Choroid plexus epithelial cell (primary cell): ENCODE measurements around the gene RNF223.
"Not testable (repeated sequence)": the region's sequence is repeated elsewhere in the genome, so short reads cannot be mapped to it uniquely, and the experiment has no call there.

Experiments
- DNase-seq: peaks from one replicate; pipeline ENCODE4 v3.0.0-alpha.2; 2010; ENCODE audit warnings: low read depth
- H3K4me3 ChIP-seq: 2 replicates; pipeline ENCODE4 v1.5.1; 2011; ENCODE audit warnings: low read depth, mild to moderate bottlenecking, control low read depth, low read length, moderate library complexity
- TF ChIP-seq, protein P1 (sequence below): conservative IDR thresholded peaks from 2 replicates; pipeline ENCODE4 v1.5.1; 2011; ENCODE audit warnings: low read depth, mild to moderate bottlenecking, control low read depth, inconsistent platforms, low read length, moderate library complexity

The RNF223 gene

DNA sequence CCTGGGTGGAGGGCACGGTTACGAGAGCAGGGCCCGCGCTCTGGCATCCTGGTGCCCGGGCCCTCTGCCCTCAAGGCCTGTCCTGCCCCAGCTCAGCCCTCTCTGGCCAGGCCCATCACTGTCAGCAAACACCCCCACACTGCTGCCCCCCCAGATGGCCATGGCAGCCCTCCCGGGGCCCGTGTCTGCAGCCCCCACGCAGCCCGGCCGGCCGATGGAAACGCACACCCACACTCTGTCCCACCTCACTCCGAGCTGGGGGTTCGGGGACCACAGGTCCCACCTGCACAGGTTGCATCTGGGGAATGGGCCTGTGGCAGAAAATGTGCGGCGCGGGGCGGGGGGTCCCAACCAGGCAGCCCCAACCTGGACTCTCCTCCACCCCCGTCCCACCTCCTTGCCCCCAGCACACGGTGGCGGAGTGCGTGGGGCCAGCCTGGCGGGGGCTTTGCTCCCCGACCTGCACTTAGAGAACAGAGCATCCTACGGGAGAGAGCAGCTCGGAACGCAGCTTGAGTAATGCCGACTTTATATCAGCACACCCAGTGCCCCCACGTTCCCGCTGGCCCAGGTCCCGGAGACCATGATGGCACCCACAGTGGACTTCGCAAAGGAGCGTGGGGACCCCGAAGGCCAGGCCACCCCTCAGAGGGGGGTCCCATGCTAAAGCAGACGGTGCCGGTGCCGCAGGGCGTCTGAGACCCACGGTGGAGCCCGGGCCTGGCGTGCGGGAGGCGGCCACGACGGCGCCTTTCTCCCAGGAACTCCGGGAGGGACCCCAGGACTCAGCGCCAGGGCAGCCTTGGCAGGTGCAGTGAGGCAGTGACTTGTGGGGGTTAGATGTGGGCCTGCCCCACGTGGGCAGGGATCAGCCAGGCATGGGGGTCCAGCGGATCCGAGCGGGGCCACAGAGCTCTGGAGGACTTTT is 7.5 kb upstream of the RNF223 start:
- TF ChIP-seq, protein P1, sequence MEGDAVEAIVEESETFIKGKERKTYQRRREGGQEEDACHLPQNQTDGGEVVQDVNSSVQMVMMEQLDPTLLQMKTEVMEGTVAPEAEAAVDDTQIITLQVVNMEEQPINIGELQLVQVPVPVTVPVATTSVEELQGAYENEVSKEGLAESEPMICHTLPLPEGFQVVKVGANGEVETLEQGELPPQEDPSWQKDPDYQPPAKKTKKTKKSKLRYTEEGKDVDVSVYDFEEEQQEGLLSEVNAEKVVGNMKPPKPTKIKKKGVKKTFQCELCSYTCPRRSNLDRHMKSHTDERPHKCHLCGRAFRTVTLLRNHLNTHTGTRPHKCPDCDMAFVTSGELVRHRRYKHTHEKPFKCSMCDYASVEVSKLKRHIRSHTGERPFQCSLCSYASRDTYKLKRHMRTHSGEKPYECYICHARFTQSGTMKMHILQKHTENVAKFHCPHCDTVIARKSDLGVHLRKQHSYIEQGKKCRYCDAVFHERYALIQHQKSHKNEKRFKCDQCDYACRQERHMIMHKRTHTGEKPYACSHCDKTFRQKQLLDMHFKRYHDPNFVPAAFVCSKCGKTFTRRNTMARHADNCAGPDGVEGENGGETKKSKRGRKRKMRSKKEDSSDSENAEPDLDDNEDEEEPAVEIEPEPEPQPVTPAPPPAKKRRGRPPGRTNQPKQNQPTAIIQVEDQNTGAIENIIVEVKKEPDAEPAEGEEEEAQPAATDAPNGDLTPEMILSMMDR: no peak
- H3K4me3 ChIP-seq: no peak overlapping the region
- DNase-seq: no peak

DNA sequence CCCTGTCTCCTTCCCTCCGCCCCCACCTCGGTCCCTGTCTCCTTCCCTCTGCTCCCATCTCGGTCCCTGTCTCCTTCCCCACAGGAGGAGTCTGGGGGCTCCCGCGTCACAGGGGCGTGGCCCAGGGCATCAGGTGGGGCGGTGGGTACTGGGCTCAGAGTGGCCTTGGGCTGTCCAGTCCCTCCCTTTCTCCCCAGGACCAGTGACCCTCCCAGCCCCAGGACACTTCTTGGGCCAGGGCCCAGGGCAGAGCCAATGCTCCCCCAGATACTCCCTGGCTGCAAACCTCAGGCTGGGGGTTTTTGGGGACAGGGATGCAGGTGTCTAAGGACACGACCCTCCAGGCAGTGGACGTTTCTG is 6.8 kb upstream of the RNF223 start:
- TF ChIP-seq, protein P1: no peak
- no peak for DNase-seq
- no peak overlapping the region for H3K4me3 ChIP-seq

DNA sequence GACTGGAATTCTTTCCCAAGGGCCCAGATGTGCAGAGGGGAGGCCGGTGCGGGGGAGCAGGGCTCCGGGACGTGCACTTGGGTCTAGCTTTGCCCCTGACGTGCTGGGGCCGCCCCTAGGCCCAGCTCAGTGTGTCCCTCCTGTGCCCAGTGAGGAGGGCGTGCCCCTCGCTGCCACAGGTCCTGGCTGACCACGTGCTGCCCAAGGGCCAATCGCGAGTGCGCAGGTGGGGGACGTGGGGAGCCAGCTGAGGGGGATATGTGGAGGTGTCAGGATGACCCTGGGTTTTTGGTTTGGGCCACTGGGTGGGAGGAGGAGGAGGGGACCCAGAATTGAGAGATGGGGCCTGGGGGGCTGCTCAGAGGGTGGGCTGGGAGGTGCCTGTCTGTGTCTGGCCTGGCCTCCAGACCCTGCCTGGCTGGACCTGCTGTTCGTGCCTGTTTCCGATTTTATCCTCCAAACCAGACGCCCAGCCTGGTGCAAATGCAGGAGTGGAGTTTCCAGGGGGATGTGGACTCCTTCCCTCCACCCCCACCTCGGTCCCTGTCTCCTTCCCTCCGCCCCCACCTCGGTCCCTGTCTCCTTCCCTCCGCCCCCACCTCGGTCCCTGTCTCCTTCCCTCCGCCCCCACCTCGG is 6.1 kb upstream of the RNF223 start:
- no peak overlapping the region for H3K4me3 ChIP-seq
- peak; percentile 28 for DNase-seq
- TF ChIP-seq, protein P1: no peak

DNA sequence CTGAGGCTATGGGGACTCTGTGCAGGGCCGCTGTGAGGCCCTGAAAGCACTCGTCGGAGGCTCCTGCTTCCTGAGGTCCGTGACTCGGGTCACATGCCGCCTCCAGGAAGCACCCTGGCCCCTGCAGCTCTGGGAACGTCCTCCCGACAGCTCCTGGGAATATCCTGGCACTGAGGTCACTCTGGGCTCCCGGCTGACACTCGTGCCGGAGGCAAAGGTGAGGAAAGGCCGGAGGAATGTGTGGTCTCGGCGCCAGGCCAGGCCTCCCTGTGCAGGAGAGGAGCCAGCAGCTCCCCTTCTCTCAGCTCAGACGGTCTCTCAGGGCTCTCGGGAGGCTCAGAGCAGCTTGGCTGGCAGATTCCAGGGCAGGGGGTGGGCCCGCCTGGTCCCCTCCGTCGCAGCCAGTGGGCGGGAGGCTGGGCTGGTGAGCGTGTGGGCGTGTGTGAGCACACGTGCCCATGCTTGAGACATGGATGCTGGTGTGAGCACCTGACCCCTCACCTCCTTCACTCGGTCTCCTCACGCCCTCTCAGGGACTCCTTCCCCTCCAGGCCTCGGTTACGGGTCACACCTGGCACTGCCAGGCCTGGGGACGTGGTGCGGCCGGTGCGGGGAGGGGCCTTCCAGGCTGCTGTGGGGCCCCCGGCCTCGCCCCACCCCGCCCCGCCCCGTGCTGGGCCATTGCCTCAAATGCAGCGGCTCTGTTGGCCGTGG is 5.5 kb upstream of the RNF223 start:
- H3K4me3 ChIP-seq: peak overlapping the region; percentile 13
- DNase-seq: peak; percentile 80
- TF ChIP-seq, protein P1: no peak

DNA sequence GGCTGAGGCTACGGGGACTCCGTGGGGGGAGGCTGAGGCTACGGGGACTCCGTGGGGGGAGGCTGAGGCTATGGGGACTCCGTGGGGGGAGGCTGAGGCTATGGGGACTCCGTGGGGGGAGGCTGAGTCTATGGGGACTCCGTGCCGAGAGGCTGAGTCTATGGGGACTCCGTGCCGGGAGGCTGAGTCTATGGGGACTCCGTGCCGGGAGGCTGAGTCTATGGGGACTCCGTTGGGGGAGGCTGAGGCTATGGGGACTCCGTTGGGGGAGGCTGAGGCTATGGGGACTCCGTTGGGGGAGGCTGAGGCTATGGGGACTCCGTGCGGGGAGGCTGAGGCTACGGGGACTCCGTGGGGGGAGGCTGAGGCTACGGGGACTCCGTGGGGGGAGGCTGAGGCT is 3.3 kb upstream of the RNF223 start:
- not testable (repeated sequence) for H3K4me3 ChIP-seq, DNase-seq

DNA sequence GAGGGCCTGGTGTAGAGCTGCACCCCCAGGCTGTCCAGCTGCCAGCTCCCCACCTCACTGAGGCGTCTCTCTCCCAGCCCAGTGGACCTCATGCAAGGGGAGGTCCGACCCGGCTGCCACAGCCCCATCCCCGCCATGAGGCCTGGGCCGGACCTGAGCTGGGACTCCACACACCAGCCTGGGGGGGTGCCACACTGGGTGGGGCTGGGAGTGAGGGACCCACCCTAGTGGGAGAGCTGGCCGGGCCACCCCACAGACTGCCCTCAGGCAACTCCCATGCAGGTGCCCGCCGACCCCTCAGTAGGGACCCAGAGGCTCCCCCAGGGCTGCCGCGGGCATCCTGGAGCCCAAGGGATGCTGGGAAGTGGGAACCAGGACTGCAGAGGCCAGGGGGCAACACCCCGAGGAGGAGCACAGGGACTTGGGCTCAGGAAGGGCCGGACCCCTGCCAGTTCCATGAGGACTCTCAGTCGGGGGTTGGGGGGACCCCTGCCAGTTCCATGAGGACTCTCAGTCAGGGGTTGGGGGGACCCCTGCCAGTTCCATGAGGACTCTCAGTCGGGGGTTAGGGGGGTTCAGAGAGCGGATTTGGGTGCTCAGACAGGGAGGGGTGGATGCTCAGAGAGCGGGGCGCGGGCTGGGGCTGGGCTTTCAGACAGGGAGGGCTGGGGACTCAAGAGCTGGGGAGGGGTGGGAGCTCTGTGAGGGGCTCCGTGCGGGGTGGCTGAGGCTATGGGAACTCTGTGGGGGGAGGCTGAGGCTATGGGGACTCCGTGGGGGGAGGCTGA is 1.2 kb upstream of the RNF223 start:
- TF ChIP-seq, protein P1: no peak
- no peak for DNase-seq
- H3K4me3 ChIP-seq: no peak overlapping the region

DNA sequence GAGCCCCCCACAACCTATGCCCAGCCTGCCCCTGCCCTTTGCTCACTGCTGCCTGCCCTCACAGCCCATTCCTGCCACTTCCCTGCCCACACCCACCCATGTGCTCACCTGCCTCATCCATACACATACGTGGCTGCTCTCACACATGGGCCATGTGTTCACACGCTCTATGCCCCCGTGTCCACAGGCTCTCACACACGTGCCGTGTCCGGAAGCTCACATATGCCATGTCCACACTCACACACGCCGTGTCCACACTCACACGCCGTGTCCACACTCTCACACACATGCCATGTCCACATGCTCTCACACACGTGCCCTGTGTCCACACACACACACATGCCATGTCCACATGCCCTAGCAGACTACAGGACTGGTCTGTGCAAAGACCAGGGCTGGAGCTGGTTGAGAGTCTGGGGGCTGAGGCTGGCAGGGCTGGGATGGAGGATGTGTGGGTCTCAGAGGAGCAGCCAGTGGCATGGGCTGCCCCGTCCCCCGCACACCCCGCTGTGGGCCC is 583 bp upstream of the RNF223 start:
- no peak for DNase-seq
- TF ChIP-seq, protein P1: no peak
- H3K4me3 ChIP-seq: no peak overlapping the region
